ENCODE data around the gene HECTD2.

The HECTD2 gene

GRCh38 chr10:91511549-91512330 is 101.6 kb downstream of the HECTD2 start:
- H3K4me1 ChIP-seq = no peaks in the 10 kb centered on the region
- no peak for TF ChIP-seq CTCF (IDR thresholded peaks at IDR 0.05)
- H3K4me2 ChIP-seq (ENCODE audit: low read length) = no peak overlapping the region
- no peaks in the 10 kb centered on the region for H3K9me3 ChIP-seq (ENCODE audit: control insufficient read depth, low read length)
- H3K27ac ChIP-seq = no peak overlapping the region
- no peaks in the 10 kb centered on the region for H3K36me3 ChIP-seq (ENCODE audit: control insufficient read depth, insufficient read depth, low read length)
- H2AFZ ChIP-seq = no peak overlapping the region
- no peak overlapping the region for H3K4me3 ChIP-seq (ENCODE audit: low read depth, low read length)
- no peaks in the 10 kb centered on the region for H3K79me2 ChIP-seq
- H3K9ac ChIP-seq = no peak overlapping the region
- H3K27me3 ChIP-seq (ENCODE audit: control insufficient read depth, insufficient read depth, low read length) = no peaks in the 10 kb centered on the region

- Histone ChIP-seq H3K9me3 (ENCODE audit: control insufficient read depth, low read length) (no peaks in the 10 kb centered on the region), H3K36me3 (ENCODE audit: control insufficient read depth, insufficient read depth, low read length) (no peaks in the 10 kb centered on the region), H3K9ac (no peak overlapping the region), H3K79me2 (no peaks in the 10 kb centered on the region), H3K4me2 (ENCODE audit: low read length) (no peak overlapping the region), H2AFZ (no peak overlapping the region), H3K4me3 (ENCODE audit: low read depth, low read length) (no peak overlapping the region), H3K27ac (no peak overlapping the region), H3K27me3 (ENCODE audit: control insufficient read depth, insufficient read depth, low read length) (no peaks in the 10 kb centered on the region), H3K4me1 (no peaks in the 10 kb centered on the region)
- no peak for TF ChIP-seq CTCF (IDR thresholded peaks at IDR 0.05)
Measured at GRCh38 chr10:91512458-91512857, 102.3 kb downstream of the HECTD2 start.

GRCh38 chr10:91513598-91514424 is 103.7 kb downstream of the HECTD2 start:
- no peak for TF ChIP-seq CTCF (IDR thresholded peaks at IDR 0.05)
- H3K9me3 ChIP-seq (ENCODE audit: control insufficient read depth, low read length) = no peaks in the 10 kb centered on the region
- H3K4me2 ChIP-seq (ENCODE audit: low read length) = no peak overlapping the region
- no peak overlapping the region for H3K27ac ChIP-seq
- H3K79me2 ChIP-seq = no peaks in the 10 kb centered on the region
- no peak overlapping the region for H3K9ac ChIP-seq
- H2AFZ ChIP-seq = no peak overlapping the region
- no peaks in the 10 kb centered on the region for H3K36me3 ChIP-seq (ENCODE audit: control insufficient read depth, insufficient read depth, low read length)
- no peaks in the 10 kb centered on the region for H3K4me1 ChIP-seq
- H3K4me3 ChIP-seq (ENCODE audit: low read depth, low read length) = no peak overlapping the region
- no peaks in the 10 kb centered on the region for H3K27me3 ChIP-seq (ENCODE audit: control insufficient read depth, insufficient read depth, low read length)

- H3K9me3 ChIP-seq (ENCODE audit: control insufficient read depth, low read length) = no peaks in the 10 kb centered on the region
- no peaks in the 10 kb centered on the region for H3K79me2 ChIP-seq
- no peak overlapping the region for H3K27ac ChIP-seq
- no peak overlapping the region for H2AFZ ChIP-seq
- H3K4me2 ChIP-seq (ENCODE audit: low read length) = no peak overlapping the region
- H3K36me3 ChIP-seq (ENCODE audit: control insufficient read depth, insufficient read depth, low read length) = no peaks in the 10 kb centered on the region
- TF ChIP-seq CTCF (IDR thresholded peaks at IDR 0.05) = no peak
- no peak overlapping the region for H3K9ac ChIP-seq
- no peak overlapping the region for H3K4me3 ChIP-seq (ENCODE audit: low read depth, low read length)
- no peaks in the 10 kb centered on the region for H3K27me3 ChIP-seq (ENCODE audit: control insufficient read depth, insufficient read depth, low read length)
- no peaks in the 10 kb centered on the region for H3K4me1 ChIP-seq
Measured at GRCh38 chr10:91514787-91515186, 104.6 kb downstream of the HECTD2 start.

Measured in parathyroid adenoma (tissue), 2 donors.